Measurements from ENCODE around the gene MRPL1. TPM values are rescaled to one million over a fixed set of nuclear protein-coding genes. Genes with fewer than 3 reads are reported as not detected.

Gene MRPL1
- total and polyA plus RNA-seq, 2 donors (not counting 3 experiments of a cell fraction or from before 2014, with no cell fraction given) = 11.5 to 42.9 TPM

GRCh38 chr4:77815636-77816035 lies 47.0 kb upstream of the MRPL1 start:
- DNase-seq (ENCODE audit: low read depth, low spot score) (no peak), FAIRE-seq (no peak)
- dilution Hi-C loops (cut with MboI; ENCODE audit: extremely low pct_ligation_motif_present, low sequenced_read_pairs) = no loop called here
- no TSS peak for BruUV-seq (replicated peaks)
- ChIA-PET CTCF (no interaction called here), POLR2A (no interaction called here)
- H3K4me3 ChIP-seq (replicated peaks in 1 of 3; ENCODE audit: insufficient read depth in 1 of 3, low read depth in 1 of 3, low read length in 3 of 3) = no peak overlapping the region
- no peaks in the 10 kb centered on the region for H3K9me3 ChIP-seq (replicated peaks; ENCODE audit: control insufficient read depth, insufficient read depth, low read length)
- H2AFZ ChIP-seq (ENCODE audit: low read depth, low read length) = no peak overlapping the region
- H4K20me1 ChIP-seq (replicated peaks; ENCODE audit: control insufficient read depth, extremely low read depth, insufficient read depth, low read length) = peaks cover 35% of the 10 kb centered on the region
- peaks cover 89% of the 10 kb centered on the region for H3K79me2 ChIP-seq (ENCODE audit: control insufficient read depth, insufficient read depth, low read length)
- no peak overlapping the region for H3K4me2 ChIP-seq (ENCODE audit: insufficient read depth, low read length)
- intact Hi-C loops (cut with micrococcal nuclease) = loop anchor here (10.0 kb wide), 1 partner anchor 181 kb away; no protein-coding TSS in a partner anchor
- H3K4me1 ChIP-seq (ENCODE audit: control insufficient read depth, extremely low read depth, insufficient read depth, low read length) = peaks cover 11% of the 10 kb centered on the region
- peaks cover 9% of the 10 kb centered on the region for H3K9me1 ChIP-seq (replicated peaks; ENCODE audit: control insufficient read depth, extremely low read depth, insufficient read depth, low read length)
- H3K9ac ChIP-seq (replicated peaks; ENCODE audit: extremely low read depth, insufficient read depth, low read length) = no peak overlapping the region
- H3K36me3 ChIP-seq (ENCODE audit: control insufficient read depth in 2 of 2, extremely low read depth in 1 of 2, insufficient read depth in 2 of 2, low read length in 2 of 2) = peaks cover 0 to 3% of the 10 kb centered on the region in 2 experiments
- TF ChIP-seq GATA2 (IDR thresholded peaks at IDR 0.05; ENCODE audit: insufficient read depth, insufficient read length, low read depth, low read length) (no peak), JUN (IDR thresholded peaks at IDR 0.05; ENCODE audit: borderline replicate concordance, insufficient read depth, insufficient read length, low read depth) (no peak), FOS (IDR thresholded peaks at IDR 0.05; ENCODE audit: borderline replicate concordance, insufficient read depth, low read length) (no peak), EZH2 (IDR thresholded peaks at IDR 0.05; ENCODE audit: borderline replicate concordance, low read depth, low read length, severe bottlenecking) (no peak), POLR2AphosphoS5 (IDR thresholded peaks at IDR 0.05; ENCODE audit: insufficient read depth, low read depth, low read length) (no peak)
- no peaks in the 10 kb centered on the region for H3K27me3 ChIP-seq (ENCODE audit: control insufficient read depth in 2 of 2, insufficient read depth in 2 of 2, low read length in 2 of 2)
- H3K27ac ChIP-seq (ENCODE audit: insufficient read depth, low read depth, low read length) = no peak overlapping the region

- Histone ChIP-seq H3K9ac (replicated peaks; ENCODE audit: extremely low read depth, insufficient read depth, low read length) (no peak overlapping the region), H3K9me3 (replicated peaks; ENCODE audit: control insufficient read depth, insufficient read depth, low read length) (no peaks in the 10 kb centered on the region), H3K4me1 (ENCODE audit: control insufficient read depth, extremely low read depth, insufficient read depth, low read length) (peaks cover 20% of the 10 kb centered on the region), H3K27me3 (ENCODE audit: control insufficient read depth in 2 of 2, insufficient read depth in 2 of 2, low read length in 2 of 2) (no peaks in the 10 kb centered on the region), H3K36me3 (ENCODE audit: control insufficient read depth in 2 of 2, extremely low read depth in 1 of 2, insufficient read depth in 2 of 2, low read length in 2 of 2) (no peaks in the 10 kb centered on the region), H3K4me3 (replicated peaks in 1 of 3; ENCODE audit: insufficient read depth in 1 of 3, low read depth in 1 of 3, low read length in 3 of 3) (no peak overlapping the region), H3K9me1 (replicated peaks; ENCODE audit: control insufficient read depth, extremely low read depth, insufficient read depth, low read length) (peaks cover 7% of the 10 kb centered on the region), H3K27ac (ENCODE audit: insufficient read depth, low read depth, low read length) (no peak overlapping the region), H3K79me2 (ENCODE audit: control insufficient read depth, insufficient read depth, low read length) (peaks cover 80% of the 10 kb centered on the region), H3K4me2 (ENCODE audit: insufficient read depth, low read length) (no peak overlapping the region), H2AFZ (ENCODE audit: low read depth, low read length) (no peak overlapping the region), H4K20me1 (replicated peaks; ENCODE audit: control insufficient read depth, extremely low read depth, insufficient read depth, low read length) (peaks cover 32% of the 10 kb centered on the region)
- DNase-seq (ENCODE audit: low read depth, low spot score) (no peak), FAIRE-seq (no peak)
- dilution Hi-C loops (cut with MboI; ENCODE audit: extremely low pct_ligation_motif_present, low sequenced_read_pairs) (no loop called here), intact Hi-C loops (cut with micrococcal nuclease) (loop anchor here (10.0 kb wide), 1 partner anchor 182 kb away; no protein-coding TSS in a partner anchor)
- POLR2A ChIA-PET = no interaction called here
- no TSS peak for BruUV-seq (replicated peaks)
- TF ChIP-seq CTCF (IDR thresholded peaks at IDR 0.05; ENCODE audit: extremely low read depth in 1 of 2, insufficient read depth in 1 of 2, low read depth in 1 of 2, low read length in 2 of 2) (no peak), FOS (IDR thresholded peaks at IDR 0.05; ENCODE audit: borderline replicate concordance, insufficient read depth, low read length) (no peak), MYC (IDR thresholded peaks at IDR 0.05; ENCODE audit: low read depth, low read length) (no peak), EZH2 (IDR thresholded peaks at IDR 0.05; ENCODE audit: borderline replicate concordance, low read depth, low read length, severe bottlenecking) (no peak), POLR2AphosphoS5 (IDR thresholded peaks at IDR 0.05; ENCODE audit: insufficient read depth, low read depth, low read length) (no peak), GATA2 (IDR thresholded peaks at IDR 0.05; ENCODE audit: insufficient read depth, insufficient read length, low read depth, low read length) (no peak), JUN (IDR thresholded peaks at IDR 0.05; ENCODE audit: borderline replicate concordance, insufficient read depth, insufficient read length, low read depth) (no peak), MAX (IDR thresholded peaks at IDR 0.05; ENCODE audit: insufficient read depth, insufficient read length) (no peak), POLR2A (IDR thresholded peaks at IDR 0.05; ENCODE audit: low read depth, low read length) (no peak)
- CTCF ChIA-PET = interaction anchor here (0.9 to 2.6 kb wide), 4 partner anchors 16 to 72 kb away, joined by 3 to 8 read pairs (median 4); partner anchors contain the start of gene MRPL1
Measured at GRCh38 chr4:77816546-77816945, 46.1 kb upstream of the MRPL1 start.

Data from endothelial cell of umbilical vein (primary cell).